OCI-LY1 (cell line): ENCODE measurements around the gene PRADC1.

Source experiments
- H2AFZ ChIP-seq: fragments of 200-600 bp; sonication (generic), shearing (Covaris generic); 2 replicates; pipeline ENCODE4 v1.6.0; 2014; ENCODE audit warnings: antibody characterized with exemption, mild to moderate bottlenecking, low read length
- H3F3A ChIP-seq: fragments of 200-600 bp; sonication (generic), shearing (Covaris generic); 2 replicates; pipeline ENCODE4 v1.6.0; 2014; ENCODE audit warnings: mild to moderate bottlenecking, antibody characterized with exemption, low read length, moderate library complexity; ENCODE audit not compliant: insufficient read depth
- H3K27ac ChIP-seq: fragments of 200-600 bp; sonication (generic); 2 replicates; pipeline ENCODE4 v1.5.1; 2014; ENCODE audit warnings: low read length, mixed run types, mild to moderate bottlenecking, low read depth; ENCODE audit not compliant: poor library complexity, severe bottlenecking
- H3K27me3 ChIP-seq: fragments of 200-600 bp; sonication (generic); 2 replicates; pipeline ENCODE4 v1.6.0; 2014; ENCODE audit warnings: antibody characterized with exemption, mild to moderate bottlenecking, low read length, moderate library complexity; ENCODE audit not compliant: insufficient read depth
- H3K36me3 ChIP-seq: fragments of 200-600 bp; sonication (generic); 2 replicates; pipeline ENCODE4 v1.6.1; 2014; ENCODE audit warnings: mild to moderate bottlenecking, antibody characterized with exemption, low read length, moderate library complexity, mixed read lengths; ENCODE audit not compliant: insufficient read depth
- H3K4me1 ChIP-seq: fragments of 200-600 bp; sonication (generic); 2 replicates; pipeline ENCODE4 v1.5.1; 2014; ENCODE audit warnings: mild to moderate bottlenecking, low read length, moderate library complexity; ENCODE audit not compliant: insufficient read depth, severe bottlenecking
- H3K4me2 ChIP-seq: fragments of 200-600 bp; sonication (generic), shearing (Covaris generic); 2 replicates; pipeline ENCODE4 v1.6.1; 2014; ENCODE audit warnings: low read length
- H3K4me3 ChIP-seq: fragments of 200-600 bp; sonication (generic); 2 replicates; pipeline ENCODE4 v1.5.1; 2014; ENCODE audit warnings: low read length, low read depth, mild to moderate bottlenecking, mixed read lengths; ENCODE audit not compliant: poor library complexity, severe bottlenecking
- H3K79me2 ChIP-seq: fragments of 200-600 bp; shearing (Covaris generic); 2 replicates; pipeline ENCODE4 v1.6.1; 2016; ENCODE audit warnings: mixed run types, low read length, mixed read lengths; ENCODE audit not compliant: insufficient read depth
- H3K9ac ChIP-seq: fragments of 200-600 bp; sonication (generic), shearing (Covaris generic); 2 replicates; pipeline ENCODE4 v1.6.1; 2014; ENCODE audit warnings: mild to moderate bottlenecking, low read length, mixed read lengths
- H3K9me2 ChIP-seq: fragments of 200-600 bp; sonication (generic), shearing (Covaris generic); 2 replicates; pipeline ENCODE4 v1.6.1; 2014; ENCODE audit warnings: low read depth, mild to moderate bottlenecking, low read length, mixed read lengths
- H3K9me3 ChIP-seq: fragments of 200-600 bp; shearing (Covaris generic); 2 replicates; pipeline ENCODE4 v1.6.1; 2014; ENCODE audit warnings: low read length, mixed read lengths
- H4K20me1 ChIP-seq: fragments of 200-600 bp; sonication (generic), shearing (Covaris generic); 2 replicates; pipeline ENCODE4 v1.6.0; 2016; ENCODE audit warnings: mild to moderate bottlenecking, low read length; ENCODE audit not compliant: insufficient read depth
- EZH2 ChIP-seq: fragments of 200-600 bp; sonication (generic), shearing (Covaris generic); IDR thresholded peaks from 2 replicates; pipeline ENCODE4 v1.8.0; 2017; ENCODE audit warnings: borderline replicate concordance, mixed run types, mild to moderate bottlenecking, antibody characterized with exemption, low read length, moderate library complexity, mixed read lengths

The PRADC1 gene

GRCh38 chr2:73185965-73186364, 47.1 kb downstream of the PRADC1 start:
- no peaks in the 10 kb centered on the region for H3K4me1 ChIP-seq
- no peak overlapping the region for H3K4me3 ChIP-seq
- no peaks in the 10 kb centered on the region for H4K20me1 ChIP-seq
- H3F3A ChIP-seq, result no peaks in the 10 kb centered on the region
- no peaks in the 10 kb centered on the region for H3K79me2 ChIP-seq
- no peaks in the 10 kb centered on the region for H3K9me3 ChIP-seq
- no peak overlapping the region for H2AFZ ChIP-seq
- no peaks in the 10 kb centered on the region for H3K9me2 ChIP-seq
- H3K36me3 ChIP-seq, result no peaks in the 10 kb centered on the region
- no peak overlapping the region for H3K27ac ChIP-seq
- H3K27me3 ChIP-seq, result no peaks in the 10 kb centered on the region
- TF ChIP-seq EZH2, result no peak
- no peak overlapping the region for H3K4me2 ChIP-seq
- H3K9ac ChIP-seq, result no peak overlapping the region
